ENCODE measurements around the gene MYH16.

- no peak for TF ChIP-seq EZH2 (IDR thresholded peaks at IDR 0.05; ENCODE audit: borderline replicate concordance, insufficient read depth, low read depth, low read length, poor library complexity, severe bottlenecking)
- TF ChIP-seq, protein P1, sequence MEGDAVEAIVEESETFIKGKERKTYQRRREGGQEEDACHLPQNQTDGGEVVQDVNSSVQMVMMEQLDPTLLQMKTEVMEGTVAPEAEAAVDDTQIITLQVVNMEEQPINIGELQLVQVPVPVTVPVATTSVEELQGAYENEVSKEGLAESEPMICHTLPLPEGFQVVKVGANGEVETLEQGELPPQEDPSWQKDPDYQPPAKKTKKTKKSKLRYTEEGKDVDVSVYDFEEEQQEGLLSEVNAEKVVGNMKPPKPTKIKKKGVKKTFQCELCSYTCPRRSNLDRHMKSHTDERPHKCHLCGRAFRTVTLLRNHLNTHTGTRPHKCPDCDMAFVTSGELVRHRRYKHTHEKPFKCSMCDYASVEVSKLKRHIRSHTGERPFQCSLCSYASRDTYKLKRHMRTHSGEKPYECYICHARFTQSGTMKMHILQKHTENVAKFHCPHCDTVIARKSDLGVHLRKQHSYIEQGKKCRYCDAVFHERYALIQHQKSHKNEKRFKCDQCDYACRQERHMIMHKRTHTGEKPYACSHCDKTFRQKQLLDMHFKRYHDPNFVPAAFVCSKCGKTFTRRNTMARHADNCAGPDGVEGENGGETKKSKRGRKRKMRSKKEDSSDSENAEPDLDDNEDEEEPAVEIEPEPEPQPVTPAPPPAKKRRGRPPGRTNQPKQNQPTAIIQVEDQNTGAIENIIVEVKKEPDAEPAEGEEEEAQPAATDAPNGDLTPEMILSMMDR (IDR thresholded peaks at IDR 0.05) = no peak
Observed at GRCh38 chr7:99275496-99275895, 2.9 kb downstream of the MYH16 start.

Measured in B cell (primary cell).